Endothelial cell (in vitro differentiated cells): ENCODE data around the gene PHAF1. TPM values are rescaled to one million over a fixed set of nuclear protein-coding genes. Genes with fewer than 3 reads are reported as not detected.

Source experiments
- DNase-seq: peaks from one replicate; pipeline ENCODE4 v3.0.0; 2021; ENCODE audit warnings: low spot score
- H3K27ac Mint-ChIP-seq: one replicate; pipeline ENCODE4 v1.8.0; 2021; ENCODE audit warnings: mixed read lengths, inconsistent platforms; ENCODE audit not compliant: unreplicated experiment
- H3K27me3 Mint-ChIP-seq: one replicate; pipeline ENCODE4 v1.8.0; 2021; ENCODE audit warnings: mild to moderate bottlenecking, moderate library complexity, mixed read lengths, inconsistent platforms; ENCODE audit not compliant: unreplicated experiment
- H3K36me3 Mint-ChIP-seq: one replicate; pipeline ENCODE4 v1.8.0; 2021; ENCODE audit warnings: mild to moderate bottlenecking, low read depth, mixed read lengths, inconsistent platforms; ENCODE audit not compliant: unreplicated experiment
- H3K4me1 Mint-ChIP-seq: one replicate; pipeline ENCODE4 v1.8.0; 2021; ENCODE audit warnings: mild to moderate bottlenecking, mixed read lengths, inconsistent platforms; ENCODE audit not compliant: unreplicated experiment
- H3K4me3 Mint-ChIP-seq: one replicate; pipeline ENCODE4 v1.8.0; 2021; ENCODE audit warnings: mild to moderate bottlenecking, mixed read lengths, inconsistent platforms; ENCODE audit not compliant: unreplicated experiment
- H3K9me3 Mint-ChIP-seq: one replicate; pipeline ENCODE4 v1.8.0; 2021; ENCODE audit warnings: mixed read lengths, inconsistent platforms; ENCODE audit not compliant: unreplicated experiment
- total RNA-seq: library from RNA; stranded (reverse); fragmentation: NEBNext Ultra II Directional; extraction: Animal tissue kit (Norgen Biotek cat#: 25700); gene quantifications from one replicate; pipeline ENCODE4 v1.2.1, GENCODE V29; 2021; ENCODE audit not compliant: unreplicated experiment
- TF ChIP-seq, protein P1 (sequence below): fragments of 200-600 bp; sonication (generic); IDR thresholded peaks from one replicate; pipeline ENCODE4 v1.5.0; 2021; ENCODE audit warnings: antibody characterized with exemption; ENCODE audit not compliant: unreplicated experiment

PHAF1 gene
- total RNA-seq, 1 donor from 2014 or later = 17.7 TPM

DNA sequence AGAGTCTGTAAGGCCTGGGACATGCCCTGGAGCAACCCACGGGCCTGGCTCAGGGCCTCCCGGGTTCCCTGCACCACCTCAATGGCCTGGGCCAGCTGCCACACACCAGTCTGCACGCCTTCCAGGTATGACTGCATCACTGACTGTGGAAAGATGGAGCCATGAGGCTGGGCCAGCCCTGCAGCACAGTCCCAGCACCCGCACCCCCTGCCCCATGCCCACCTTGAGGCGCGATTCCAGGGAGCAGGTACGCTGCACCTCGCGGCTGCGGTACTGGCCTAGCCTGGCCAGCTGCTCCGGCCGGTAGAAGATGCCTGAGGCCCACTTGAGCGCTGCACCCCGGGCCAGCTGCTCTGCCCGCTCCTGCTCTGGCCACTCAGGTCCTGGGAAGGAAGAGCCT, 79.1 kb downstream of the PHAF1 start:
- H3K36me3 Mint-ChIP-seq = peaks cover 17% of the 10 kb centered on the region
- H3K27me3 Mint-ChIP-seq = peaks cover 15% of the 10 kb centered on the region
- no peak overlapping the region for H3K4me3 Mint-ChIP-seq
- H3K9me3 Mint-ChIP-seq = no peaks in the 10 kb centered on the region
- DNase-seq = no peak
- TF ChIP-seq, protein P1, sequence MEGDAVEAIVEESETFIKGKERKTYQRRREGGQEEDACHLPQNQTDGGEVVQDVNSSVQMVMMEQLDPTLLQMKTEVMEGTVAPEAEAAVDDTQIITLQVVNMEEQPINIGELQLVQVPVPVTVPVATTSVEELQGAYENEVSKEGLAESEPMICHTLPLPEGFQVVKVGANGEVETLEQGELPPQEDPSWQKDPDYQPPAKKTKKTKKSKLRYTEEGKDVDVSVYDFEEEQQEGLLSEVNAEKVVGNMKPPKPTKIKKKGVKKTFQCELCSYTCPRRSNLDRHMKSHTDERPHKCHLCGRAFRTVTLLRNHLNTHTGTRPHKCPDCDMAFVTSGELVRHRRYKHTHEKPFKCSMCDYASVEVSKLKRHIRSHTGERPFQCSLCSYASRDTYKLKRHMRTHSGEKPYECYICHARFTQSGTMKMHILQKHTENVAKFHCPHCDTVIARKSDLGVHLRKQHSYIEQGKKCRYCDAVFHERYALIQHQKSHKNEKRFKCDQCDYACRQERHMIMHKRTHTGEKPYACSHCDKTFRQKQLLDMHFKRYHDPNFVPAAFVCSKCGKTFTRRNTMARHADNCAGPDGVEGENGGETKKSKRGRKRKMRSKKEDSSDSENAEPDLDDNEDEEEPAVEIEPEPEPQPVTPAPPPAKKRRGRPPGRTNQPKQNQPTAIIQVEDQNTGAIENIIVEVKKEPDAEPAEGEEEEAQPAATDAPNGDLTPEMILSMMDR = no peak
- H3K4me1 Mint-ChIP-seq = peaks cover 54% of the 10 kb centered on the region
- no peak overlapping the region for H3K27ac Mint-ChIP-seq

- H3K27me3 Mint-ChIP-seq = peaks cover 15% of the 10 kb centered on the region
- TF ChIP-seq, protein P1 = no peak
- H3K36me3 Mint-ChIP-seq = peaks cover 27% of the 10 kb centered on the region
- H3K9me3 Mint-ChIP-seq = no peaks in the 10 kb centered on the region
- no peak for DNase-seq
- H3K4me1 Mint-ChIP-seq = peaks cover 64% of the 10 kb centered on the region
- peak within 1 kb of the TSS; percentile 87 for H3K4me3 Mint-ChIP-seq
- H3K27ac Mint-ChIP-seq = peak within 1 kb of the TSS; percentile 91
Observed at GRCh38 chr16:67190041-67190440, 80.3 kb downstream of the PHAF1 start, which contains the start of gene EXOC3L1. Gene EXOC3L1, minus strand, starts transcription at chr16:67190136. Its CDS starts 460 bp downstream, at chr16:67189676.

DNA sequence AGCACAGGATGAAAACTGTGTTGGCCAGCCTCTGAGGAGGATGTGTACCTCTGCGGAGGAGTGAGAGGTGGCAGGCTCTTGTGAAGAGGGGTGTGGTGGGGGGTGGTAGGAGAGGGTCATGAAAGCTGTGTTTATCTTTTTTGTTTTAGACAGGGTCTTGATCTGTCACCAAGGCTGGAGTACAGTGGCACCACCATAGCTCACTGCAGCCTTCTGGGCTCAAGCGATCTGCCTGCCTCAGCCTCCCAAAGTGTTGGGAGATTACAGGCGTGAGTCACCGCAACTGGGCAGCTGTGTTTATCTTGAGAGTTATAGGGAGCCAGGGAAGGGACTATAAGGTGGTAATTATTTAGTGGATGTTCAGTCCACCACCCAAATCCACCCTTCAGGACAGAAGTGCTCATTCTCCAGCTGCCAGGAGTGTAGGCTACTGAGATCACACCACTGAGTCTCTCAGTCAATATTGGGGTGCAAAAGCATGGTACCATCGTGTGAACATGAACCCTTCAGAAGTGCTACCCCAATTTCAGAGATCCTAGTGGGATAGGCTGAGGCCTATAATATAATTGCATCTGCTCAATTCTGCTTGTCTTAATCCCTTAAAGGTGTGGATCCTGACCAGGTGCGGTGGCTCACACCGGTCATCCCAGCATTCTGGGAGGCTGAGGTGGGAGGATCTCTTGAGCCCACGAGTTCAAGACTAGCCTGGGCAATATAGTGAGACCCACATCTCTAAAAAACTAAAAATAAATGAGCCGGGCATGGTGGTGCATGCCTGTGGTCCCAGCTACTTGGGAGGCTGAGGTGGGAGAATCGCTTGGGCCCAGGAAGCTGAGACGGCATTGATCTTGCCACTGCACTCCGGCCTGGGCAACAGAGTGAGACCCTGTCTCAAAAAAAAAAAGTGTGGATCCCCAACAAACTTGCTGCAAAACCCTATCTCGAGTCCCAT, 81.0 kb downstream of the PHAF1 start:
- DNase-seq = no peak
- Mint-ChIP-seq H3K4me3 (peak overlapping the region; percentile 83), H3K27me3 (peaks cover 15% of the 10 kb centered on the region), H3K9me3 (no peaks in the 10 kb centered on the region), H3K27ac (peak overlapping the region; percentile 91), H3K4me1 (peaks cover 64% of the 10 kb centered on the region), H3K36me3 (peaks cover 27% of the 10 kb centered on the region)
- TF ChIP-seq, protein P1 = no peak

DNA sequence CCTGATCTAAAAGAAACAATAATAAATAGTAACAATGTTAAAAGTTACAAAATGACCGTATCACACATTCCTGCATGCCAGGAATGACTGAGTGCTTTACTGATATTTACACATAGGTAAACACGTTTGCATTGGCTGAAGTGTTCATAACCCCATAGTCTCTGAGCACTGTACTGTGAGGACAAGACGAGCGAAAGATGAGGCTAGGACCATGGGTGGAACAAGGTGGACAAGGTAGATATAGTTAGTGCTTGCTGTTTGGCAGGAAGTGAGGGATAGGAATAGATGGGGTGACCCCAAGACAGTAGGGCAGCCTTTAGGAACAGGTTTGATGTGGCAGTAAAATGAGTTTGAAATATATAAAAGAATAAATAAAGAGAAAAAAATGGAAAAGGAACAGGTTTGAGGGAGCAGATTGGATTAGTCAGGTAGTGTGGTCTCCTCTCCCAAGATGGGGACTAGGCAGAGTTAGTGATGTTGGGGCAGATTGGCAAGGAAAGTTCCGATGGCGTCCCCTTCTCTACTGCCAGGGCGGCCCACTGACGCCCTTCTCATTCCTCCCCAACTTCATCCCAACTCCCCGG, 81.8 kb downstream of the PHAF1 start:
- Mint-ChIP-seq H3K9me3 (no peaks in the 10 kb centered on the region), H3K27me3 (peaks cover 20% of the 10 kb centered on the region), H3K27ac (peak overlapping the region; percentile 27), H3K36me3 (peaks cover 35% of the 10 kb centered on the region), H3K4me3 (peak overlapping the region; percentile 97), H3K4me1 (peaks cover 66% of the 10 kb centered on the region)
- DNase-seq = no peak
- TF ChIP-seq, protein P1 = no peak
